Iris pigment epithelial cell (primary cell): ENCODE results near the gene CAMTA1.

Experiments
- DNase-seq: peaks from one replicate; pipeline ENCODE4 v3.0.0-alpha.2; 2011; ENCODE audit warnings: low read depth

CAMTA1 gene

GRCh38 chr1:7744882-7745281 lies 959.6 kb downstream of the CAMTA1 start:
- DNase-seq: no peak

- no peak for DNase-seq
Measured at GRCh38 chr1:7745783-7746182, 960.5 kb downstream of the CAMTA1 start.

GRCh38 chr1:7747605-7748004 lies 962.4 kb downstream of the CAMTA1 start:
- DNase-seq: no peak

- DNase-seq: no peak
Measured at GRCh38 chr1:7749126-7749525, 963.9 kb downstream of the CAMTA1 start.

GRCh38 chr1:7751174-7751573 lies 965.9 kb downstream of the CAMTA1 start:
- no peak for DNase-seq

- DNase-seq: peak; percentile 68
Measured at GRCh38 chr1:7752512-7753417, 967.5 kb downstream of the CAMTA1 start.

- DNase-seq: no peak
Measured at GRCh38 chr1:7753641-7754040, 968.4 kb downstream of the CAMTA1 start.

GRCh38 chr1:7754234-7754633 lies 969.0 kb downstream of the CAMTA1 start:
- no peak for DNase-seq

GRCh38 chr1:7755448-7755847 lies 970.2 kb downstream of the CAMTA1 start:
- DNase-seq: peak; percentile 18

- DNase-seq: no peak
Measured at GRCh38 chr1:7760245-7760644, 975.0 kb downstream of the CAMTA1 start.

- DNase-seq: no peak
Measured at GRCh38 chr1:7761103-7761502, 975.8 kb downstream of the CAMTA1 start.

- DNase-seq: no peak
Measured at GRCh38 chr1:7767176-7767575, 981.9 kb downstream of the CAMTA1 start.

- DNase-seq: no peak
Measured at GRCh38 chr1:7768583-7768982, 983.3 kb downstream of the CAMTA1 start.

- no peak for DNase-seq
Measured at GRCh38 chr1:7769673-7770412, 984.6 kb downstream of the CAMTA1 start.

- DNase-seq: no peak
Measured at GRCh38 chr1:7770669-7770996, 985.4 kb downstream of the CAMTA1 start.

- DNase-seq: peak; percentile 74
Measured at GRCh38 chr1:7770997-7771822, 986.0 kb downstream of the CAMTA1 start, which contains the start of gene VAMP3. Gene VAMP3 (plus strand): TSS chr1:7771296. CDS start chr1:7771384, 88 bp downstream.

- peak; percentile 45 for DNase-seq
Measured at GRCh38 chr1:7771823-7772299, 986.6 kb downstream of the CAMTA1 start.

- DNase-seq: no peak
Measured at GRCh38 chr1:7777591-7777990, 992.3 kb downstream of the CAMTA1 start.

GRCh38 chr1:7778133-7778628 lies 992.9 kb downstream of the CAMTA1 start:
- no peak for DNase-seq

- DNase-seq: no peak
Measured at GRCh38 chr1:7780976-7781375, 995.7 kb downstream of the CAMTA1 start.

- no peak for DNase-seq
Measured at GRCh38 chr1:7781501-7781900, 996.2 kb downstream of the CAMTA1 start.

GRCh38 chr1:7781923-7782495 lies 996.8 kb downstream of the CAMTA1 start:
- no peak for DNase-seq
